ENCODE results near the gene C10orf67. TPM values are rescaled to one million over a fixed set of nuclear protein-coding genes. Genes with fewer than 3 reads are reported as not detected.

The C10orf67 gene
- total RNA-seq, 1 donor from 2014 or later, result 0.33 TPM

- no peak overlapping the region for H3K27ac Mint-ChIP-seq (ENCODE audit: unreplicated experiment)
- TF ChIP-seq CTCF (conservative IDR thresholded peaks at IDR 0.05), result no peak
These were observed 39.8 kb upstream of the C10orf67 start for GRCh38 chr10:23384364-23384763.

GRCh38 chr10:23383637-23384036 lies 39.0 kb upstream of the C10orf67 start:
- no peak for TF ChIP-seq CTCF (conservative IDR thresholded peaks at IDR 0.05)
- Mint-ChIP-seq H3K9me3 (no peaks in the 10 kb centered on the region), H3K4me3 (no peak overlapping the region), H3K27me3 (ENCODE audit: low read depth) (no peaks in the 10 kb centered on the region), H3K36me3 (ENCODE audit: low read depth) (no peaks in the 10 kb centered on the region), H3K4me1 (no peaks in the 10 kb centered on the region), H3K27ac (ENCODE audit: unreplicated experiment) (no peak overlapping the region)
- DNase-seq (ENCODE audit: low read depth, low spot score), result no peak

More at GRCh38 chr10:23384364-23384763, 39.8 kb upstream of the C10orf67 start:
- Mint-ChIP-seq H3K4me3 (no peak overlapping the region), H3K27me3 (ENCODE audit: low read depth) (no peaks in the 10 kb centered on the region), H3K4me1 (no peaks in the 10 kb centered on the region), H3K36me3 (ENCODE audit: low read depth) (no peaks in the 10 kb centered on the region), H3K9me3 (no peaks in the 10 kb centered on the region)
- DNase-seq (ENCODE audit: low read depth, low spot score), result no peak

GRCh38 chr10:23381298-23382040 lies 36.9 kb upstream of the C10orf67 start:
- Mint-ChIP-seq H3K4me3 (no peak overlapping the region), H3K27me3 (ENCODE audit: low read depth) (no peaks in the 10 kb centered on the region), H3K9me3 (no peaks in the 10 kb centered on the region), H3K4me1 (no peaks in the 10 kb centered on the region), H3K27ac (ENCODE audit: unreplicated experiment) (peak overlapping the region; percentile 29), H3K36me3 (ENCODE audit: low read depth) (no peaks in the 10 kb centered on the region)
- DNase-seq (ENCODE audit: low read depth, low spot score), result no peak
- TF ChIP-seq CTCF (conservative IDR thresholded peaks at IDR 0.05), result no peak

GRCh38 chr10:23379686-23380085 lies 35.1 kb upstream of the C10orf67 start:
- DNase-seq (ENCODE audit: low read depth, low spot score), result no peak
- Mint-ChIP-seq H3K27ac (ENCODE audit: unreplicated experiment) (no peak overlapping the region), H3K27me3 (ENCODE audit: low read depth) (no peaks in the 10 kb centered on the region), H3K36me3 (ENCODE audit: low read depth) (no peaks in the 10 kb centered on the region), H3K9me3 (no peaks in the 10 kb centered on the region), H3K4me1 (no peaks in the 10 kb centered on the region), H3K4me3 (no peak overlapping the region)
- TF ChIP-seq CTCF (conservative IDR thresholded peaks at IDR 0.05), result no peak

GRCh38 chr10:23376229-23376655 lies 31.6 kb upstream of the C10orf67 start:
- TF ChIP-seq CTCF (conservative IDR thresholded peaks at IDR 0.05), result no peak
- Mint-ChIP-seq H3K27me3 (ENCODE audit: low read depth) (no peaks in the 10 kb centered on the region), H3K4me3 (no peak overlapping the region)

More at GRCh38 chr10:23376229-23376655, 31.6 kb upstream of the C10orf67 start:
- H3K27ac Mint-ChIP-seq (ENCODE audit: unreplicated experiment), result no peak overlapping the region
- DNase-seq (ENCODE audit: low read depth, low spot score), result no peak
- no peaks in the 10 kb centered on the region for H3K36me3 Mint-ChIP-seq (ENCODE audit: low read depth)
- no peaks in the 10 kb centered on the region for H3K4me1 Mint-ChIP-seq
- H3K9me3 Mint-ChIP-seq, result no peaks in the 10 kb centered on the region
